SJCRH30 (cell line): ENCODE results near the gene SSMEM1. TPM values are rescaled to one million over a fixed set of nuclear protein-coding genes. Genes with fewer than 3 reads are reported as not detected.
"Not testable (repeated sequence)": the region's sequence is repeated elsewhere in the genome, so short reads cannot be mapped to it uniquely, and the experiment has no call there.

Source experiments
- DNase-seq, 2 experiments: peaks; one replicate each; pipeline ENCODE4 v3.0.0-alpha.2; 2015 to 2020
- H3K27ac ChIP-seq: fragments of 250-450 bp; sonication (Bioruptor Pico); 2 replicates; pipeline ENCODE4 v1.5.1; 2020; ENCODE audit warnings: mild to moderate bottlenecking, moderate library complexity
- H3K27me3 ChIP-seq: fragments of 250-450 bp; sonication (Bioruptor Pico); 2 replicates; pipeline ENCODE4 v1.5.1; 2020; ENCODE audit warnings: mild to moderate bottlenecking, moderate library complexity
- H3K36me3 ChIP-seq: fragments of 250-450 bp; sonication (Bioruptor Pico); 2 replicates; pipeline ENCODE4 v1.5.1; 2020; ENCODE audit warnings: mild to moderate bottlenecking, moderate library complexity
- H3K4me1 ChIP-seq: fragments of 250-450 bp; sonication (Bioruptor Pico); 2 replicates; pipeline ENCODE4 v1.5.1; 2020; ENCODE audit warnings: mild to moderate bottlenecking, moderate library complexity
- H3K4me3 ChIP-seq: fragments of 250-450 bp; sonication (Bioruptor Pico); 2 replicates; pipeline ENCODE4 v1.5.1; 2020; ENCODE audit warnings: mild to moderate bottlenecking, moderate library complexity
- H3K9me3 ChIP-seq: fragments of 250-450 bp; sonication (Bioruptor Pico); replicated peaks from 2 replicates; pipeline ENCODE4 v1.5.1; 2020; ENCODE audit warnings: mild to moderate bottlenecking, moderate library complexity
- total RNA-seq: library from RNA; depleted of rRNA; stranded (reverse); fragments of >200 nt; shearing (Covaris generic); gene quantifications from 2 replicates; pipeline ENCODE4 v1.2.3, GENCODE V29; 2014

SSMEM1 gene
- total RNA-seq, 1 experiment from 2014 or later, result not detected

DNA sequence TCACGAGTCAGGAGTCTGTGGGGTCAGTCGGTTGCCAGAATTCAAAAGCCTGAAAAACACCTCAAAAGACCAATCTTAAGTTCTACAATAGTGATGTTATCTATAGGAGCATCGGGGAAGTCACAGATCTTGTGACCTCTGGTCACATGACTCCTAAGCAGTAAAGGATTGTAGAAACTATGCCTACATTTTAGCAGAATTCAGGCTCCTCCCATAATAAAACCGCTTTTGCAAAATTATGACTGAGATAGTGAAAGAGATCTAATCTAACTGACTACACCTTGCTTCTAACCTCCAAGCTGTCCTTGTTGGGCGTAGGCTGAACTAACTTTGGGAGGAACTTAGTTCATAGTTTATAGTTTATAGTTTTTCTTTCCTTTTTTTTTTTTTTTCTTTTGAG is 16.6 kb downstream of the SSMEM1 start:
- Histone ChIP-seq H3K4me3 (no peak overlapping the region), H3K9me3 (0 out of 2 replicates have a peak, but pooled peaks cover 5% of the 10 kb centered on the region), H3K36me3 (no peaks in the 10 kb centered on the region), H3K27ac (no peak overlapping the region), H3K27me3 (no peaks in the 10 kb centered on the region), H3K4me1 (peaks cover 21% of the 10 kb centered on the region)
- no peak for DNase-seq

DNA sequence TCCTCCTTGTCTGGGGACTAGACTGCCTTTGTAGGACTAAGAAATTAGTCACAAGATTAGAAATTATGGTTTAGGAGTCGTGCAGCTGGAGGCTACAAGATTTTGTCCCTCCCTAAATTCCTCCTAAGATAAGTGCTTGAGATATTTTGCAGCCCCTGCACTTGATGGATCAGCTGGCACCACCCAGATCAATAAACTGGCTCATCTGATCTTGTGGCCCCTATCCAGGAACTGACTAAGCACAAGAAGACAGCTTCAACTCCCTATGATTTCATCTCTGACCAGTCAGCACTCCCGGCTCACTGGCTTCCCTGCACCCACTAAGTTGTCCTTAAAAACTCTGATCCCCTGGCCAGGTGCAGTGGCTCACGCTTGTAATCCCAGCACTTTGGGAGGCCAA is 17.3 kb downstream of the SSMEM1 start:
- H3K9me3 ChIP-seq, H3K27me3 ChIP-seq, H3K4me3 ChIP-seq, H3K36me3 ChIP-seq: not testable (repeated sequence)
- DNase-seq, result peak; percentile 75 to 81
- peaks cover 14% of the 10 kb centered on the region for H3K4me1 ChIP-seq
- peak overlapping the region; percentile 50 for H3K27ac ChIP-seq

DNA sequence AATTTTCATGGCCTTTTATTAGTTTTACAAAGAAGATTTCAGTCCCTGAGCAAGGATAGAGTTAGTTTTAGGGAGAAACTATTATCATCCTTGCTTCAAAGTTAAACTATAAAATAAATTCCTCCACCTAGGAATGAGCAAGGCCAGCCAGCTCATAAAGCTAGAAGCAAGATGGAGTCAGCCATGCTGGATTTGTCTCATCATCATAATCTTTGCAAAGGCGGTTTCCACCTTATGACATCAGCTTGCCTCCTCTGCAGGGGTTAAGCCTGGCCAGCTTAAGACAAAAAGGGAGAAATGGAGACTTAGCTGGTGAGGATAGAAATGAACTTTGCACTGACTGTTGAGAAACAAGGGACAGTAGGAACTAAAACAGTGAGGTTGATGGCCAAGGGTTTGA is 18.7 kb downstream of the SSMEM1 start:
- Histone ChIP-seq H3K27ac (no peak overlapping the region), H3K4me1 (peaks cover 8% of the 10 kb centered on the region), H3K27me3 (no peaks in the 10 kb centered on the region), H3K4me3 (no peak overlapping the region), H3K9me3 (0 out of 2 replicates have a peak, but pooled peaks cover 5% of the 10 kb centered on the region), H3K36me3 (no peaks in the 10 kb centered on the region)
- no peak for DNase-seq

DNA sequence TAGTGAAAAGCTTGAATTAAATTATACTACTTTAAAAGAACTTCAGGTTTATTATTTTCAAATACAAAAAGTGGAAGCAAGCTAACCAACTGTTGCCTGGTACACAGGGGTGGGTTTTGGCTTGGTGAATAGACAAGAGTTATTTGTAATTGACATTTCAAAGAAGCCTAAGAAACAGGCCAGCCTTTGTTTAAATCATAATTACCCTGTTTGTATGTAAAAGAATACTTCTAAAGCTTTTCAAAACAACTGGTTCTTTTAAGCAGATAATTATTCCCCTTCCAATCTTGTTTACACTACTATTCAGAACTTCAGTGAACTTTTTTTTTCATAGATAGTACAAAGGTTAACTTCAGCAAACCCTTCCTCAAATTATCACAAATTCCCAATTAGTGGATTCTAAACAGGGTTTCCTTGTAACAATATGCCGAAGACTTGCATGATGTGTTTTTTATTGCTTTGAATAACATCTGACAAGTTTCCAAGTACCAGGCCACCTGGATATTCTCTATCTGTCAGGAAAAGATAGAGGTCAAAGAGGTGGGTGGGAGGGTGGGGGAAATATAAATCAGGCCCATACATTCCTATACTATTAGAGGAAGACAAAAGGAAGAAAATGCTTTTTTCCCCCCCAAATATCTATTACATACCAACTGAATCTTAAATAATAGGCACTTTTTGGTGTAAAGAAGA is 20.4 kb downstream of the SSMEM1 start:
- Histone ChIP-seq H3K4me3 (no peak overlapping the region), H3K27ac (no peak overlapping the region; the same call in 1 of the 2 replicates), H3K4me1 (peaks cover 5% of the 10 kb centered on the region), H3K36me3 (no peaks in the 10 kb centered on the region), H3K9me3 (0 out of 2 replicates have a peak, but pooled peaks cover 5% of the 10 kb centered on the region), H3K27me3 (no peaks in the 10 kb centered on the region)
- DNase-seq, result no peak

DNA sequence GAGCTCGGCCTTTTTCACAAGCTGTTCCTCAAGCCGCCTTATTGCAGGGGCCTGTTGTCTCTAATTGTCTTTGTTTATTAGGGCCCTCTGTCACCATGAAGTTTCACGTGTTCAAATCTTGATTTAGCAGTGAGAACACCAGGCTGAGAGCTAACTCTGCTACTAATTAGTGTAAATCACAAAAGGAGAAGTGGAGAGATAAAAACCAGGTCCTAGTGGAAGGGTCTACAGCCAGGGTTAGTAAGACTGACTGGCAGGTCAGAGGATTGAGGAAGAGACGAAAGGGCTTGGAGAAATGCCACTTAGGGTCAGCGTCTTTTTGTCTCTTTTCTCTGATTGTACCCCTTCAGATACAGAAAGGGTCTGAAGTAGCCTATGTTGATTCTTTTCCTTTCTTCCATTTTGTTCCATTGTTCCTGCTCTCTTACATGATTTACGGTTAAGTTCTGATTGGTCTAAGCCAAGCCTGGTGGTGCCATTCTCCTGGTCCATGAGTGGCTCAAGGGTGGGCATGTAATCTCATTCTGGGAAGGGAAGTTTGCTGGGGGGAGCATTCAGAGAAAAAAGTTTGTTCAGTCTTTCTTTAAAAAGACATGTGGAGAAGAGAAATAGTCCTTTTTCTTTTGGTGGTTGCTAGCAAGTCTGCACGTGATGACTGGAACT is 21.3 kb downstream of the SSMEM1 start:
- H3K27me3 ChIP-seq, result no peaks in the 10 kb centered on the region
- H3K27ac ChIP-seq, result no peak overlapping the region
- H3K36me3 ChIP-seq, result no peaks in the 10 kb centered on the region
- no peak overlapping the region for H3K4me3 ChIP-seq
- no peak for DNase-seq
- H3K4me1 ChIP-seq, result peaks cover 5% of the 10 kb centered on the region
- 0 out of 2 replicates have a peak, but pooled peaks cover 5% of the 10 kb centered on the region for H3K9me3 ChIP-seq

DNA sequence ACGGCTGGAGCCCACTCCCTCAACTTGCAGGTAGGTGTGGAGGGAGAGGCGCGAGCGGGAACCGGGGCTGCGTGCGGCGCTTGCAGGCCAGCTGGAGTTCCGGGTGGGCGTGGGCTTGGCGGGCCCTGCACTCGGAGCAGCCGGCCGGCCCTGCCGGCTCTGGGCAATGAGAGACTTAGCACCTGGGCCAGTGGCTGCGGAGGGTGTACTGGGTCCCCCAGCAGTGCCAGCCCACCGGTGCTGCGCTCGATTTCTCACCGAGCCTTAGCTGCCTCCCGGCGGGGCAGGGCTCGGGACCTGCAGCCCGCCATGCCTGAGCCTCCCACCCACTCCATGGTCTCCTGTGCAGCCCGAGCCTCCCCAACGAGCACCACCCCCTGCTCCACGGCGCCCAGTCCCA is 22.3 kb downstream of the SSMEM1 start:
- not testable (repeated sequence) for H3K9me3 ChIP-seq, DNase-seq, H3K4me1 ChIP-seq

DNA sequence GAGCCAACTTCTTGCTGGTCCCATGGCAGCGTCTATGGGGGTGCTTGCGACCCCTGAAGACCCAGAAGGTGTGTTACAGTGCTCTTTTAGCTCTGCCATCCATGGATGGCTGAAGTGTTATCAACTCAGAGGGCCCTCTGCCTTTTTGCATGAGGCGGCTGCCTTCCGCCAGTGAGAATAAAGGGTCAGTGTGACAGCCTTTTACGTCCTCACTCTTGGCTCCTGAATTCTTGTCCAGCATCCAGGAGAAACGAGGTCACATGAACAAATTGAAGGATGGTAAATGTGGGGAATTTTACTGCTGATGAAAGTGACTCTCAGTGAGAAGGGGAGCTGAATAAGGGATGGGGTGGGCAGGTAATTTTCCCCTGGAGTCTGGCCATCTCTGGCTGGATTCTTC is 24.1 kb downstream of the SSMEM1 start:
- Histone ChIP-seq H3K9me3 (no peaks in the 10 kb centered on the region), H3K4me3 (no peak overlapping the region), H3K27ac (no peak overlapping the region), H3K4me1 (peaks cover 5% of the 10 kb centered on the region), H3K27me3 (no peaks in the 10 kb centered on the region), H3K36me3 (no peaks in the 10 kb centered on the region)
- DNase-seq, result no peak

More for the DNA sequence above, 22.3 kb downstream of the SSMEM1 start:
- not testable (repeated sequence) for H3K27me3 ChIP-seq, H3K27ac ChIP-seq, H3K36me3 ChIP-seq, H3K4me3 ChIP-seq

DNA sequence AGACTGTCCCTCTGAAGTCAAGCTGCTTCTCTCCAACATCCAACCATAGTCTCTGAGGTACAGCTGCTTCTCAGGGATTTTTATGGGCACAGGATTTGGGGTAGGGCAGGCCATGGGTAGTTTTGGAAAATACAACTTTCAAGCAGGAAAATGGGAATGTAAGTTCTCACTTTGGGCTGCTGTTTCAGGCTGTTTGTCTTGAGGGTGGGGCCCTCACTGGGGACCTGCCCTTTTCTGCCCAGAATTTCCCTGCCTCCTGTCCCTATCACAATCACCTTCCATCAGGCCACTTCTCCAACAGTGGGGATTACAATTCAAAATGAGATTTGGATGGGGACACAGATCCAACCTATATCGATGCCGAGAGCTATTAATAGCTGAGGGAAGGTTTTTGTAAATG is 24.5 kb downstream of the SSMEM1 start:
- Histone ChIP-seq H3K4me1 (peaks cover 5% of the 10 kb centered on the region), H3K4me3 (no peak overlapping the region)

DNA sequence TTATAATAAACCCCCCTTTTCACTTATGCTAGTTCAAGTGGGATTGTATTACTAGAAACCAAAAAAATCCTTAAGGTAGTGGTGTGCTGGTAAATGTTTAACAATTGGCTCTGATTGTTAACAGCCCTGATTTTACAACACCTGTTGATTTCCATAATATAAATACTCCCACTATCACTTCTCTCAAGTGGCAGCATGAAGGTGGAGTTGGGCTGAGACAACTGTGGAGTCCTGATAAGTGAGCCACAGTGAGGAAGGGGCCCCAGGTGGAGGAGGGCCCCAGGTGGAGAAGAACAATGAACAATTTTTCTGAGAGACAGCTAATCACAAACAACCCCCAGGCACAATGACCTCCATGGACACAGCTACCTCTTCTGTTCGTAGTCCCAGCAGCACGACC is 26.4 kb downstream of the SSMEM1 start:
- no peaks in the 10 kb centered on the region for H3K27me3 ChIP-seq
- H3K4me3 ChIP-seq, result no peak overlapping the region
- H3K4me1 ChIP-seq, result no peaks in the 10 kb centered on the region
- H3K36me3 ChIP-seq, result no peaks in the 10 kb centered on the region
- H3K27ac ChIP-seq, result no peak overlapping the region
- DNase-seq, result no peak
- H3K9me3 ChIP-seq, result no peaks in the 10 kb centered on the region

More for the DNA sequence above, 24.5 kb downstream of the SSMEM1 start:
- H3K27ac ChIP-seq, result no peak overlapping the region
- H3K36me3 ChIP-seq, result no peaks in the 10 kb centered on the region
- H3K9me3 ChIP-seq, result no peaks in the 10 kb centered on the region
- H3K27me3 ChIP-seq, result no peaks in the 10 kb centered on the region
- no peak for DNase-seq

DNA sequence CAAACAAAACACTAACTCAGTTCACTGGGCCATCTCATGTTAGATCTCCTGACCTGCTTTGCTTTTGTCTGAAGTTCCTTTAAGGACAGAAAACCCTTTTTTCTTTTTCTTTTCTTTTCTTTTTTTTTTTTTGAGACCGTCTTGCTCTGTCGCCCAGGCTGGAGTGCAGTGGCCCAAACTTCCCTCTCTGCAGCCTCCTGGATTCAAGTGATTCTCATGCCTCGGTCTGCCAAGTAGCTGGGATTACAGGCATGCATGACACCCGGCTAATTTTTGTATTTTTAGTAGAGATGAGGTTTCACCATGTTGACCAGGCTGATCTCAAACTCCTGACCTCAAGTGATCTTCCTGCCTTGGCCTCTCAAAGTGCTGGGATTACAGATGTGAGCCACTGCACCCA is 28.7 kb downstream of the SSMEM1 start:
- H3K4me3 ChIP-seq, H3K4me1 ChIP-seq, H3K27ac ChIP-seq, H3K9me3 ChIP-seq, H3K36me3 ChIP-seq, DNase-seq, H3K27me3 ChIP-seq: not testable (repeated sequence)

DNA sequence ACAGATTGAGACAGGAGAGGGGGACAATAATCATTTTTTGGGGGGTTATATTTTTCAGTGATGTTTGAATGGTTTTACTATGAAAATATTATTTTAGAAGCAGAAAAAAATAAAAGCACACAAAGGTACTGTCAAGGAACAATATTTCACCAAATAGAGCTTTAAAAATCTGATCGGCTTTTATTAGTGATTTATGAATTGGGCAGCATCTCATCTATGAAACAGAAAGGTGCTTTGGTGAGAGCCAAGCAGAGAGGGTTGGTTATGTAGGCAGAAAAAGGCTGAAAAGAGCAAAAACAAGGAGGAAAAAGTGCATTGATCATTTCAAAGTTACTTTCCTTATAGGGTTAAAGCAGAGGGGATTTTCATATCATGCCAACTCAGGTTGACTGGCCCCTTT is 32.6 kb downstream of the SSMEM1 start:
- DNase-seq, result no peak
- H3K4me3 ChIP-seq, result no peak overlapping the region
- H3K36me3 ChIP-seq, result no peaks in the 10 kb centered on the region
- H3K9me3 ChIP-seq, result no peaks in the 10 kb centered on the region
- H3K4me1 ChIP-seq, result peaks cover 17% of the 10 kb centered on the region
- H3K27ac ChIP-seq, result no peak overlapping the region
- no peaks in the 10 kb centered on the region for H3K27me3 ChIP-seq

DNA sequence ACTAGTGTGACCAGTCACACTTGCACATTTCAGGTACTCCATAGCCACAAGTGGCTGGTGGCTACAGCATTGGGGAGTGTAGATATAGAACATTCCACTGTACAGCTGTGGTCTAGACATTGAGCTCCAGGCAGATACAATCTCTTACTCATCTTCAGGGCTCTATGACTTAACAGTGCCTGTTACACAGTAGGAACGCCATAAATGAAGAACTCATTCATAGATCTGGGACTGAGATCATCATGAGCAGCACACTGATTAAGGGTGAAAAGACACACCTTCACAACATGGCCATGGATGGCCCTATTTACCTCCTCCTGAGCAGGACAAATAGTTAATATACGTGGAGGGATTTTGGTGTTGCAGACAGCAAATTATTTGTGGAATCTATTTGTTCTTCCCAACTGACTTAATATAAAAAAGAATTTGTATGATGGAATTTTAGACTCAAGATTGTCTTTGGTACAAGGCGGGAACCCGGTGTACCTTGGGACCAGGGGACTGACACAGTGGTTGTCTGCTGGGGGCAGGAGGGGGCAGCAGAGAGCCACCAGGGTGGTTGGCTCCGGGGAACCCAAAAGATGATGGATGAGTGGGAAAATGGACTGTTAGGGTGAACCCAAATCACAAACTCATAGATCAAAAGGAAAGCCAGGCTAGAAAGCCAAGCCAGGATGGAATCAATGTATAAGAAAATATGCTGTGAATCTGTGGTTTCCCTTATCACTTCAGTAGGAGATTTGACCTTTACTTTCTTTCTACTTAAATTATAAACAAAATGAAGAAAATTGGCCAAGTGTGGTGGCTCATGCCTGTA is 34.7 kb downstream of the SSMEM1 start:
- no peaks in the 10 kb centered on the region for H3K27me3 ChIP-seq
- DNase-seq, result peak; percentile 70 to 84
- peak overlapping the region; percentile 53 for H3K27ac ChIP-seq
- no peak overlapping the region for H3K4me3 ChIP-seq
- peaks cover 17% of the 10 kb centered on the region for H3K4me1 ChIP-seq
- 0 out of 2 replicates have a peak, but pooled peaks cover 3% of the 10 kb centered on the region for H3K9me3 ChIP-seq
- H3K36me3 ChIP-seq, result no peaks in the 10 kb centered on the region

DNA sequence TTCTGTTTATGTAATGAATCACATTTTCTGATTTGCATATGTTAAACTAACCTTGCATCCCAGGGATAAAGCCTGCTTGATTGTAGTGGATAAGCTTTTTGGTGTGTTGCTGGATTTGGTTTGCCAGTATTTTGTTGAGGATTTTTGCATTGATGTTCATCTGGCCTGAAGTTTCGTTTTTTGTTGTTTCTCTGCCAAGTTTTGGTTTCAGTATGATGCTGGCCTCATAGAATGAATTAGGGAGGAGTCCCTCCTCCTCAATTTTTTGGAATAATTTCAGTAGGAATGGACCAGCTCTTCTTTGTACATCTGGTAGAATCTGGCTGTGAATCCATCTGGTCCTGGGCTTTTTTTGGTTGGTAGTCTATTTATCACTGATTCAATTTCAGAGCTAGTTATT is 35.8 kb downstream of the SSMEM1 start:
- DNase-seq, result not testable (repeated sequence)

DNA sequence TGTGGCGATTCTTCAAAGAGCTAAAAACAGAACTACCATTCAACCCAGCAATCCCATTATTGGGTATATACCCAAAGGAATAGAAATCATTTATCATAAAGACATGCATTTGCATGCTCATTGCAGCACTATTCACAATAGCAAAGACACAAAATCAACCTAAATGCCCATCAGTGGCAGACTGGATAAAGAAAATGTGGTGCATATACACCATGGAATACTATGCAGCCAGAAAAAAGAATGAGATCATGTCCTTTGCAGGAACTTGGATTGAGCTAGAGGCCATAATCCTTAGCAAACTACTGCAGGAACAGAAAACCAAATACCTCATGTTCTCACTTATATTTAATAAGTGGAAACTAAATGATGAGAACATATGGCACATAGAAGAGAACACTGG is 38.8 kb downstream of the SSMEM1 start:
- H3K27ac ChIP-seq, H3K9me3 ChIP-seq, H3K4me3 ChIP-seq, H3K27me3 ChIP-seq, H3K36me3 ChIP-seq, DNase-seq: not testable (repeated sequence)
- peaks cover 17% of the 10 kb centered on the region for H3K4me1 ChIP-seq

More for the DNA sequence above, 35.8 kb downstream of the SSMEM1 start:
- not testable (repeated sequence) for H3K4me3 ChIP-seq, H3K36me3 ChIP-seq, H3K9me3 ChIP-seq, H3K27ac ChIP-seq, H3K27me3 ChIP-seq
- peaks cover 17% of the 10 kb centered on the region for H3K4me1 ChIP-seq

DNA sequence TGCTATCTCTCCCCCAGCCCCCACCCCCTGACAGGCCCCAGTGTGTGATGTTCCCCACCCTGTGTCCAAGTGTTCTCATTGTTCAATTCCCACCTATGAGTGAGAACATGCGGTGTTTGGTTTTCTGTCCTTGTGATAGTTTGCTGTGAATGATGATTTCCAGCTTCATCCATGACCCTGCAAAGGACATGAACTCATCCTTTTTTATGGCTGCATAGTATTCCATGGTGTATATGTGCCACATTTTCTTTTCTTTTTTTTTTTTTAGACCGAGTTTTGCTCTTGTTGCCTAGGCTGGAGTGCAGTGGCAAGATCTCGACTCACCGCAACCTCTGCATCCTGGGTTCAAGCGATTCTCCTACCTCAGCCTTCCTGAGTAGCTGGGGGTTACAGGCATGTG is 41.2 kb downstream of the SSMEM1 start:
- not testable (repeated sequence) for H3K27ac ChIP-seq, H3K4me1 ChIP-seq, H3K36me3 ChIP-seq, H3K27me3 ChIP-seq, H3K4me3 ChIP-seq, DNase-seq
- peaks cover 16% of the 10 kb centered on the region for H3K9me3 ChIP-seq
